HG02759 (cell line): Measurements from ENCODE around the gene TTC19.
A peak's percentile ranks its signal among the peaks of the same experiment; 100 is the strongest.
"Not testable (repeated sequence)": the region's sequence is repeated elsewhere in the genome, so short reads cannot be mapped to it uniquely, and the experiment has no call there.

Source experiments
- ATAC-seq: cut with Tn5 transposase; IDR thresholded peaks from one replicate; pipeline ENCODE4 v1.9.1; 2021; ENCODE audit warnings: mild to moderate bottlenecking, moderate library complexity; ENCODE audit not compliant: unreplicated experiment

Gene TTC19

DNA sequence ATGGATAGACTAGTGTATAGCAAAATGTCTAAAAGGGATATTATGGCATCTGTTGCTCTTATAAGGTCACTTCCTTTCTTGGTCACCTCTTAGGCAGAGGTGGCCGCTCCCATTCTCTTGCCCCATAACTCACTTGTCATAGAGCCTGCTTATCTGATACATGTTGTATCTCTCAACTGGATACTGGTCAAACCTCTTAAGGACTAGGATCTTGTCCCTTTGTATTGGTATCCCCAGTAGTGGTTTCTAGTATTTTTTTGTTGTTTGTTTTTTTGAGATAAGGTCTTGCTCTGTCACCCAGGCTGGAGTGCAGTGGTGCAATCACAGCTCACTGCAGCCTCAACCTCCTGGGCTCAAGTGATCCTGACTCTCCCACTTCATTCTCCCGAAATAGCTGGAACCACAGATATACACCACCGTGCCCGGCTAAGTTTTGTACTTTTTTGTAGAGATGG, 27.1 kb upstream of the TTC19 start:
- no peak for ATAC-seq

DNA sequence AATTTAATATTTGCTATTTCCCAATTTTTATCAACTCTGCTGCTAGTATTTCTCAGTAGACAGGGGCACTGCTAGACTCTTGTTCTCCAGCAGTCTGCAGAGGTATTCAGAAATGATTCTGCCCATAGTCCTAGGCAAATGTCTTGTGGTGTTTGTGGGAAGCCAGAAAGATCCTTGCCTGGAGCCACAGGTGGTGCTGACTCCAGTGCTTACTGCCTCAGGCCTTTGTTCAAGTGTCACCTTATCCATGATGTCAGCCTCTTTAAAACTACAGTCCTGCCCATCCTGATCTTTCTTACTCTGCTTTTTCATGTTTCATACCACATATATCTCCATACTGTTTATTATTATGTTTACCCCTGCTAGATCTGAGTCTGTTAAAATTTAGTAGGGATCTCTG, 26.6 kb upstream of the TTC19 start:
- no peak for ATAC-seq

DNA sequence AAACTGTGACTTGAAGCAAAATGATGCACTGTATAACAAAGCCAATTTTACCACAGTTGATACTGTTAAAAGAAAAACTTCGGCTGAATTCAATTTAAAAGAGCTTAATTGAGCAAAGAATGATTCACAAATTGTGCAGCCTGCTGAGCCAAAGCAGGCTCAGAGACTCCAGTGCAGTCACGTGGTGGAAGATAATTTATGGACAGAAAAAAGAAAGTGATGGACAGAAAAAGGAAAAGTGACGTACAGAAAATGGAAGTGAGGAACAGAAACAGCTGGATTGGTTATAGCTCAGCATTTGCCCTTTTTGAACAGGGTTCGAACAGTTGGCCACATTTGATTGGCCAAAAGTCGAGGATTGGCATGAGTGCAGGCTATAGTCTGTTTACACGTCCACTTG, 25.8 kb upstream of the TTC19 start:
- no peak for ATAC-seq

DNA sequence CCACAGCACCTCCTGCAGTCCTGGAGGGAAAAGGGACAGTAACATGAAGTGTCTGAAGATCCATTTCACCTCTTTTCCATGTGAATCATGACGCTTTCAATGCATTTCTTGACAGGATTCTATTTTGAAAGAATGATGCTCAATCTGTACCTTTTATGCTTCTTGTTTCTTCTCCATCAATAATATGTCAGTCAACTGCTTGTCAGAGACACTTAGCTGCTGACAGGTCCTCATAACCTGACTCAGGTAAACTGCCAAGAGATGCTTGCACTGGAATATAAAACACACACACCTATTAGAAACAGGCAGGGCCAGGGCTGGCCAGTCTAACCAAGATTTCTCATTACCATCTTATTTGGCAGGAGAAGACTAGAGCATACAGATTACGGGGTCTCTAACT, 21.7 kb upstream of the TTC19 start:
- no peak for ATAC-seq

DNA sequence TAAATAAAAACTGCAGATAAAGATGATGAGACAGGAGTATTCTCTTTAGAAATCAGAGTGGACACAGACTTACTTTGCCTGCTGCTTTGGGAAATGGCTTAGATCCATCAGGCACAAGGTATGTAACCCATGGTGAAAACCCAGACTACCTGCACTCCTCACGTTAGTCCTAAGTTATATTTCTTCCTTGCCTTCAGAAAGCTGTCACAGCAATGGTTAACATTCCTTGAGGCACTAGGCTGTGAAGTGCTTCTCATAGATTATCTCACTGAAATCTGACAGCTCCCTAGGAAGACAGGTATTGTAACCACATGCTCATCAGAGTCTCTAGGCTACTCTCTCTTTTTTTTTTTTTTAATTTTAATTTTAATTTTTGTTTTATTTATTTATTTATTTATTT, 21.0 kb upstream of the TTC19 start:
- no peak for ATAC-seq

DNA sequence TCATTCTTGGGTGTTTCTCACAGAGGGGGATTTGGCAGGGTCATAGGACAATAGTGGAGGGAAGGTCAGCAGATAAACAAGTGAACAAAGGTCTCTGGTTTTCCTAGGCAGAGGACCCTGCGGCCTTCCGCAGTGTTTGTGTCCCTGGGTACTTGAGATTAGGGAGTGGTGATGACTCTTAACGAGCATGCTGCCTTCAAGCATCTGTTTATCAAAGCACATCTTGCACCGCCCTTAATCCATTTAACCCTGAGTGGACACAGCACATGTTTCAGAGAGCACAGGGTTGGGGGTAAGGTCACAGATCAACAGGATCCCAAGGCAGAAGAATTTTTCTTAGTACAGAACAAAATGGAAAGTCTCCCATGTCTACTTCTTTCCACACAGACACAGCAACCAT, 20.6 kb upstream of the TTC19 start:
- not testable (repeated sequence) for ATAC-seq

DNA sequence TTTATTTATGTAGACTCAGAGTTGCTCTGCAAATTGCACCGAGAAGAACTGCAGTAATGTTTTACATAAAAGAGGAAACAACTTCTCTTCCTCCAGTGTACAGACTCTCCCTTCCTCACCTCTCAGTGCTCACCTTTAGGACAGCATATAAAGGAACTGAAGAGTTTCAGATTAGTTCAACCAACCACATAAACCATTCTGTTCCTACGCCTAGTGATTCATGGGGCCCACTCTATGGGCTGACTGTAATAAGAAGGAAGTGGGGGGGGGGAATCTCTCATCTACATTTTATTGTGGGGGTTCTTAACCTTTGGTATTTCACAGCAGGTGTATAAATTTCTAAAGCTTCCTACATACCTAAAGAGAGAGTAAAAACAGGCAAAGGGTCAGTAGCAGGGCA, 18.4 kb upstream of the TTC19 start:
- ATAC-seq = peak; percentile 85

DNA sequence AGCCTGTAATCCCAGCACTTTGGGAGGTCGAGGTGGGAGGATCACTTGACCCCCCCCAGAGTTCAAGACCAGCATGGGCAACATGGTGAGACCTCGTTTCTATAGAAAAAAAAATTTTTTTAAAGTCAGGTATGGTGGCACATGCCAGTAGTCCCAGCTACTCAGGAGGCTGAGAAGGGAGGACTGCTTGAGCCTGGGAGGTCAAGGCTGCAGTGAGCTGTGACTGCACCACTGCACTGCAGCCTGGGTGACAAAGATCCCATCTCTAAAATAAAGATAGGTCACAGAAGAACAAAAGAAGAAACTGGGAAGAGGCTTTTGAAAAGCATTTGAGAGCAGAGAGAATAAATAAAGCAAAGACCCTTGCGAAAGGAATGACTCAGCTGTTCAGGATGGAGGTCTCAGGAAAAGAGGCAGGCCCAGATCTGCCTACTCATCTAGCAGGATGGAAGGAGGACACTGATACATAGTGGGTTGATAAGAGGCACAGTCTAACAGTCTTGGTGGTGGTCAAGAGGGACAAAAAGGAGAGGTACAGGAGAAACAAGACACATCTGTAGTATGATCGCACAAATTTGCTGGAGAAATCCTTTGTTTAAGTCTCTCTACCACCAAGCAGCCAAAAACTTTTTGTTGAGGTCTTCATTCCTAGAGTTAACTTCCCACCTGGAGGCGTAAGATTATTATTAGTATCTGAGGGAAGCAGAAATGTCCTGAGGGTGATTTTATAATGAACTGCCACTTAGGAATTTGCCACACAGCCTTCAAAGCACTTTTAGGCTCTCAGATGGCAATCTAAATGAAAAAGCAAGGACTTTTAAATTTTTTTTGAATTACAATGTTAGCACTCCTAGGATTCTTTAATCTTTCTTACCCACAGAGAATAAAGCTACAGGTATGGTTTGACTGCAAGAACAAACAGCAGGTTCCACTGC, 17.7 kb upstream of the TTC19 start:
- ATAC-seq = no peak

DNA sequence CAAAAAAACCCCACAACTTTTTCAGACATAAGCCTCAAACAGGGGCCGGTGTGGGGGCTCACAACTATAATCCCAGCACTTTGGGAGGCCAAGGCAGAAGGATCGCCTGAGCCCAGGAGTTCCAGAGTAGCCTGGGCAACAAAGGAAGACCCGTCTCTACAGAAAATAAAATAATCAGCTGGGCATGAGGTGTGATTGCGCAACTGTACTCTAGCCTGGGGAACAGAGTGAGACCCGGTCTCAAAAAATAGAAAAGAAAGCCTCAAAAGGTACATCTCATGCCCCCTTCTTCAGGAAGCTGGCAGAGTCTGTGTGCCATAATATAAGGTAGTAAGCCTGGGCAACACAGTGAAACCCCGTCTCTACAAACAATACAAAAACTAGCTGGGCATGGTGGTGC, 3.3 kb upstream of the TTC19 start:
- ATAC-seq = no peak

DNA sequence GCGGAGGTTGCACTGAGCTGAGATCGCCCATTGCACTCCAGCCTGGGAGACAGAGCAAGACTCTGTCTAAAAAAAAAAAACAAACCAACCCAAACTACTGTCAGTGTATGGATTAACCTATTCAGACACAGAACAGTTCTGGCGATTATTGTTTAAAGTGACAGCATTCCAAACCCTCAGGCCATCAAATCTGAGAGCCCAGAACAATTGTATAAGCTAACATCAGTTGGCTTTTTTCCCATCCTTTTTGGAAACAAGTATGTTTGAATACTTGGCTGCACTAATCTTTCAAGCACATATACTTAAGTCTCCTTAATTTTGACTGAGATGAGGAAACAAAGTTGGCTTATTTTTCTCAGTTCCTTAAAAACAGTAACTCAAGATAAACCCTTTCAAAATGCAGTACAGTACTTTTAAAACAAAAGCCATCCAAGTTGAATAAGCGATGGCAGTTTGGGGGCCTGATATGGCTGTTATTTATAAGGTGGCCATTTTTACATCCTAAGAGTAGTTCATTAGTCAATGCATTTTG, 1.5 kb upstream of the TTC19 start:
- no peak for ATAC-seq

DNA sequence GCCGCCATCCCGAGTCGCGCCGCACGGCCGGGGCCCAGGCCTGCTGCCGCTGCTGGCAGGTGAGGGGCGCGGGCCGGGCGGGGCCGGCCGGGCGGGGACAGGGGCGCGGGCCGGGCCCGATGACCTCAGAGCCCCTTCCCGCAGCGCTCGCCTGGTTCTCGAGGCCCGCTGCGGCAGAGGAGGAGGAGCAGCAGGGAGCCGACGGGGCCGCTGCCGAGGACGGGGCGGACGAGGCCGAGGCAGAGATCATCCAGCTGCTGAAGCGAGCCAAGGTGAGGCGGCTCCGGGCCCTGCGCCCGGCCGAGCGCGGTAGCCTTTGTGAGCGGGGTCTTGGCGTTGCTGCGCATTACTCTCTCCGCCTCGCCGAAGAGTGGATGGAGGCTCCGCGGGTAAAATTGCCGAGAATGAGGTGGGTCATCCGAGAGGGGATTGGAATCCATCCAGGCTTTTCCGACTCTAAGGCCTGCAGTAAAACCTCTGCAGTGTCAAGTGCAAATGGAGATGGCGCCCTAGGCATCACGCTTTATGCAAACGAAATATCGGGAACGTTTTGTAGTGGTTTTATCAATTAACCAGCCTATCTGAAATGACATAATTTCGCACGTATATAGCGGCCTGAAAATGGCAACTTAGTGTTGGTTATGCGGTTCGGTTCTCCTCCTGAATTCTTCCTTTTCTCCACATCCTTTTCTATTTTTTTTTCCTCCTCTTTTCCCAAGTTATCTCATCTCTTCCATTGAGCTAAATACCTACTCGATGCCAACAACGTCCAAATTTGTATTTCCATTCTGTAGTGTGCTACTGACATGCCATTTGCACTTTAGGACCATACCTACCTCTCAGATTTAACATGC, 577 bp downstream of the TTC19 start:
- peak; percentile 46 for ATAC-seq

DNA sequence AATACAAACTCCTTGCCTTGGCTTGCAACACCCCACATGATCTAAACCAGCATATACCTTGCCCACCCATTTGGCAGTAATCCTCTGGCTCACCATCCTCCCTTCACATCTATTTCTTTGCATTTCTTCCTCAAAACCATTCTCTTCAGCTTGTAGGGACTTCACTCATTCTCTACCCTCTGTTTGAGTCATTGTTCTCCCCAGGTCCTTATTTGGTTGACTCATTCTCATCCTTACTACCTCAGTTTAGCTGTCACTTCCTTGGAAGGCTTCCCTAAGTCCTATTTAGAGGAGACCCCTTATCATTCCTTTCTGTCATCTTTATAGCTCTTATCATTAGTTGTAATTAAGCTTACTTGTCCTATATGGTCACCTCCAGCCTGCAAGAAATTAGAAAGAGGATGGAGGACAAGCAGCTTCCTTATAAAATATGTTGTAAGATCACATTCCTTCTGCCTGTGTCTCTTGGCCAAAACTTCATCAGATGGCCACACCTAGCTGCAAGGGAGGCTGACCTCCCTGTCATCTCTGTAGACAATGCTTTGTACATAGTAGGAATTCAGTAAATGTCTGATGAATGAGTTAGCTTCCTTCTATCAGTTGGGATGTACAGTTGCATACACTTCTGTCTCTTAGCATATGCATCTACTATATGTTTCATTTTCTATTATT, 1.7 kb downstream of the TTC19 start:
- ATAC-seq = no peak

DNA sequence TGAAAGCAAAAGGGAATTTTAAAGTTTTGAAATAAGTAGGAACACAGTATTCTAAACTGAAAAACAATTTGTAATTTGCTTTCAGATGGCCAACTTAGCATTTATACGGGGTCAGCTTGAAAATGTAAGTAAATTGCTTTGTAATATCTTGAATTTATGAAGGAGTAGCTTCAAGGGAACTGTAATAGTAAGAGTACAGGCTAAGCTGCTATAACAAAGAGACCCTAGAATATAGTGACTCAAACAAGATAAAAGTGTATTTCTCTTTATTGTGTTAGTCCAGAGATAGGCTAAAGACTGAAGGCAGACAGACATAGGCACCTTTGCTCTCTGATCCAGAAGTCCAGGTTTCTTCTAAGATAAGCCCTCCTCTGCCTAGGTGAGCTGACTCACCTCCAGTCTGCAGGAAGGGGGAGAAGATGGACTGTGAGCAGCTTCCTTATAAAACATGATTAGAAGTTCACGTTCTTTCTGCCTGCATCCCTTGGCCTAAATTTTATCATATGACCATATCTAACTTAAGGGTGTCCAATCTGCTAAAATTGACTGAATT, 3.2 kb downstream of the TTC19 start:
- ATAC-seq = no peak

DNA sequence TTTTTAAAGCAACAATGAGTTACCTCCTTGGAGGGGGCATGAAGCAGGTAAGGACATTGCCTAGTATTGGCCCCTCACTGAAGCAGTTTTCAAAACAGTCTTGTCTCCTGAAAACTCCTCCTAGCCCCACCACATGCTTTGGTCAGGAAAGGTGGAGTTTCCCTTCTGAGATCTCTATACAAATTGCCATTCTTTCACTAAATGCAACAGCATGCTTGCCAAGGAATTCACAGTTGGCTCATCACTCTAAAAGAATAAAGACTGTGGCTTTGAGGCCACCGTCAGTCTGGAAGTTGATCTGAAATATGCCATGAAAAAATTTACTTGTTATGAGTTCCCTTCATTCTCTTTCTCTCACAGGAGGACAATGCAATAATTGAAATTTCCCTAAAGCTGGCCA, 4.2 kb downstream of the TTC19 start:
- ATAC-seq = no peak

DNA sequence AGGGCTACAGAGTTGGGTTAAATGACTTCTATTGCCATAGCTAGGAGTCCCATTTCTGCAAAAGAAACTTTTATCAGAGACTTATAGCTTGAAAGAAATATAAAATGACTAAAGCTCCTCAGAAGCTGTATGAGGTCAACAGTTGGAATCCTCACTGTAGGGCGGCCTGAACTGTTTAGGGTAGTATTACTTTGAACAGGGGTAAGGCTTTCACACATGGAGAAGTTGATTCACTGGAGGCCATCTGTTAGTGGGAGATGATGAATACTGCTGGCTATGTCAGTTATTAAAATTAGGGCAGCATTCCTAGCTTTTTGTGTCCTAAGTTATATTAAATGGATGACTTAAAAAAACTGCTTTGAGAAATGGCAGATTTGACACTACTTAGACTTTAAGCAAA, 6.0 kb downstream of the TTC19 start:
- ATAC-seq = no peak

DNA sequence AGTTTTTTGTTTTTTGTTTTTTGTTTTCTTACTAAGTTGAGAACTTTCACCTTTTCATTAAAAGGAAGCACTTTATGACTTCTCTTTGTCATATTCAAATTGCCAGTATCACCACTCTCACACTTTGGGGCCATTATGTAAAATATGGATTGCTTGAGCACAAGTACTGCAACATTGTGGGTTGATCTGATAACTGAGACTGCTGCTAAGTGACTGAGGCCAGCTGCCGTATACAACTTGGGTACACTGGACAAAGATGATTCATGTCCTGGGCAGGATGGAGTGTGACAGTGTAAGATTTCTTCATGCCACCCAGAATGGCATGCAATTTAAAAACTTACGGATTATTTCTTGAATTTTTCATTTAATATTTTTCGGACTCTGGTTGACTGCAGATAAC, 7.8 kb downstream of the TTC19 start:
- ATAC-seq = no peak

DNA sequence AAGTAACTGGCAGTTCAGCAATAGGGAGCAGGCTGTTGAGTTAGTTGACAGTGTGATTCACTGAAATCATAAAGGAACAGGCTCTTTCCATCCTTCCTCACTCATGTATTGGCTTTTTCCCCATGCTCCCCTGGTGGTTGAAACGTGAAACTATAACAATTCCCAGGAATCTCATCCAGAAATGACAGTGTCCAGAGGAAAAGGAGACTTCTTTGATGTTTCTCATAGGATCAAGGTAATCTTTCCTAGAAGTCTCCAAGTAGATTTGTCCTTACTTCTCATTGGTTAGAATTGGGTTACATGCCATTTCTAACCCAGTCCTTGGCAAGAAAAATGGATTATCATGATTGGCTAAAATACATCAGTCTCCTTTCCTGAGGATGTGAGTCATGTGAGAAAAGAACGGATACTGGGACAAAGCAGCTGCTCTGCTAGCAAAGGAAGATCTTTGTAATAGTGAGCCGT, 14.4 kb downstream of the TTC19 start:
- ATAC-seq = no peak

DNA sequence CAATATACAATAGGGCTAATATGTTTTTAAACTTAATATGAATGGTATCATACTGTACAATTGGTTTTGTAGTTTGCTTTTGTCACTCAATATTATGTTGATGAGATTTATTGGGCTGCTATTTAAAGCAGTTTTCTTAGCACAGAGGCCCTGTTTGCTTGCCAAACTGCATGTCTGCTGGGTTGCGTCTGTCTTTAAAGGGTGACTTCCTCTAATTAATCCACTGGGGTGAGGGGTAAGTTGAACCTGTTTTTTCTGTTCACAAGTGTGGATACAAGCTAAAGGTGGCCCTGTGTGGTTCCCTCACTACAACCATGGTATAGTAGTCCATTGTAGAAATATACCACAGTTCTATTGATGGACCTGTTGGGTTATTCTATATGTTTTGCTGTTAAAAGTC, 19.7 kb downstream of the TTC19 start:
- ATAC-seq = no peak

DNA sequence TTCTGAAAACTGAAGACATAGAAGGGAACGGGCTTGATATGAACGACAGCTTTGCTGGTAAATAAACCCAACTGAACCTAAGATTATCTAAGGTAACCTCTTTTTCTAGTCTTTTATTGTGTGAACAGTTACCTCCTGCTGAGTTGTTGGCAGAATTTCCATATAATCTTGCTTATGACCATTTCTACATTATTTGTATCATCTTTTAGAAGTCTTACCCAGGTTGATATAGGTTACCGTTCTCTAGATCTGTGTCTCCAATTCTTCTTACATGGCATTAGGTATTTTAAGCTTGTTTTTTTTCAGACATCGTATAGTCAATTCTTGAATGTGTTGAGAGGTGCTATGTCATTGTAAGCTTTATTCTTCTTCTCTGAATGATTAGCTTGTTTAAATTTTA, 24.3 kb downstream of the TTC19 start:
- ATAC-seq = no peak

DNA sequence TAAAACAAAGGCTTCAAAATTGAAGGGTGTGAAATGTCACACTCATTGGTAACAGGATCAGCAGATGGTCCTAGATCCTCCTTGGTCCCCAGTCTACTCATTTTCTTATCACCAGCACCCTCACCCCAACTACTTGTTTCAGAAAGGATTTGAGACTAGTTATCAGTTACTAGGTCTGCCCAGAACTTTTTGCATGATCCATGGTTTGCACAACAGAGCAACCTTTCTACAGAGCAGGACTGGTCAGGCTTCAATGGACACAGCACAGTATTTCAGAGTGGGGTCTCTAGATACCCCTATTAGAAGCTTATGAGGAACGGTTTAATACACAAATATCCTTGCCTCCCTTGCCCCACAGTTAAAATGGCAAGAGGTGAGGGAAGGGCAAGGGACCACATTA, 25.6 kb downstream of the TTC19 start:
- no peak for ATAC-seq

DNA sequence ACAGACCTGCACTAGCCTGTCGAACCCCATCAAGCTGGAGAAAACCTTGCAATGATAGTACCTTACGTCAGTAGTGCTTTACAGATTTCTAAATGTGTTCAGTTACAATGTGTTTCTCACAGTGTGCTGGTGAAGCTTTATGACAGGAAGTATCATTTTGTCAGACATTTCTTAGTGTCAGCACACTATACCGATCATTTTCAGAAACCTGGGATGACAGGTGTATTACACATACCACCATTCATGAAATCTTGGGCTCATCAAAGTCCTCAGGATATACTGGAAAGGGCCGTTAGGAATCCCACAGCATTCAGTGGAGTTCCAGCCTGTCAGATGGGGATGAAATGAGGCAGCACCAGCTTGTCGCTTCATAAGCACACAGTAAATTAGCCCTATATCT, 27.3 kb downstream of the TTC19 start:
- ATAC-seq = no peak
